ENCODE results near the gene KLHL7.

KLHL7 gene

DNA sequence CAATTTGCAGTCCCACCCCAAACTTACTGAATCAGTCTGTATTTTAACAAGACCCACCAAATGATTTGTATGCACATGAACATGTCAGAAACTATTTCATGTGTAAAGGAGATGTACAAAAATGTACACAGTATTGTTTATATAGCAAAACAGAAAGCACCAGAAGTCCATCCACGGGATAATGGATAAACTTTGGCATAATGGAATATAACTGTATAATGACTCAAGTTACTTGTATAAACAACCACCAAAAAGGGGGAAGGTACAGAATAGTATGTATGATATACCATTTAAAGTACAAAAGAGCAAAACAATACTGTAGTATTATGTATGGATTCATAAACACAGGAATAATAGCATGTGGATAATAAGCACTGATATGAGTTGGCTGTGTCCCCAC, 98.7 kb downstream of the KLHL7 start:
- no peak overlapping the region for H3K4me3 ChIP-seq (ENCODE audit: control insufficient read depth, low read depth, low read length)
- no peak for DNase-seq (ENCODE audit: low read depth)
- TF ChIP-seq, protein P1, sequence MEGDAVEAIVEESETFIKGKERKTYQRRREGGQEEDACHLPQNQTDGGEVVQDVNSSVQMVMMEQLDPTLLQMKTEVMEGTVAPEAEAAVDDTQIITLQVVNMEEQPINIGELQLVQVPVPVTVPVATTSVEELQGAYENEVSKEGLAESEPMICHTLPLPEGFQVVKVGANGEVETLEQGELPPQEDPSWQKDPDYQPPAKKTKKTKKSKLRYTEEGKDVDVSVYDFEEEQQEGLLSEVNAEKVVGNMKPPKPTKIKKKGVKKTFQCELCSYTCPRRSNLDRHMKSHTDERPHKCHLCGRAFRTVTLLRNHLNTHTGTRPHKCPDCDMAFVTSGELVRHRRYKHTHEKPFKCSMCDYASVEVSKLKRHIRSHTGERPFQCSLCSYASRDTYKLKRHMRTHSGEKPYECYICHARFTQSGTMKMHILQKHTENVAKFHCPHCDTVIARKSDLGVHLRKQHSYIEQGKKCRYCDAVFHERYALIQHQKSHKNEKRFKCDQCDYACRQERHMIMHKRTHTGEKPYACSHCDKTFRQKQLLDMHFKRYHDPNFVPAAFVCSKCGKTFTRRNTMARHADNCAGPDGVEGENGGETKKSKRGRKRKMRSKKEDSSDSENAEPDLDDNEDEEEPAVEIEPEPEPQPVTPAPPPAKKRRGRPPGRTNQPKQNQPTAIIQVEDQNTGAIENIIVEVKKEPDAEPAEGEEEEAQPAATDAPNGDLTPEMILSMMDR (IDR thresholded peaks at IDR 0.05; ENCODE audit: control insufficient read depth, insufficient read depth, low read depth, low read length, missing control alignments), result no peak

DNA sequence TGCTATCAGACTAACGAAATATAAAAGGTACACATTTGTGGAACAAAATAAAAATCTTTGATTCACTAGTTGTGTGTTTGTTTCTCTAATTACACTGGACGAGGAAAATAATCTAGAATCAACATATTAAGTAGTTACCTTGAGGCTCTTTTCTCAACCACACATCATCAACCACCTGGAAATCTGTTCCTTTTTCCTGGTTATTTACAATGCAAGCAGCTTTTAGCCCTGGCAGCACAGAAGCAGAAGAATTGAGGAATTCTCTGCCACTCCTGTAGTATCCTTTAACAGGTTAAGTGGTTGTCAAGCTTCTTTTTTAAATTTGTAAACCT, 100.0 kb downstream of the KLHL7 start:
- TF ChIP-seq, protein P1 (IDR thresholded peaks at IDR 0.05; ENCODE audit: control insufficient read depth, insufficient read depth, low read depth, low read length, missing control alignments), result no peak
- no peak overlapping the region for H3K4me3 ChIP-seq (ENCODE audit: control insufficient read depth, low read depth, low read length)
- no peak for DNase-seq (ENCODE audit: low read depth)

DNA sequence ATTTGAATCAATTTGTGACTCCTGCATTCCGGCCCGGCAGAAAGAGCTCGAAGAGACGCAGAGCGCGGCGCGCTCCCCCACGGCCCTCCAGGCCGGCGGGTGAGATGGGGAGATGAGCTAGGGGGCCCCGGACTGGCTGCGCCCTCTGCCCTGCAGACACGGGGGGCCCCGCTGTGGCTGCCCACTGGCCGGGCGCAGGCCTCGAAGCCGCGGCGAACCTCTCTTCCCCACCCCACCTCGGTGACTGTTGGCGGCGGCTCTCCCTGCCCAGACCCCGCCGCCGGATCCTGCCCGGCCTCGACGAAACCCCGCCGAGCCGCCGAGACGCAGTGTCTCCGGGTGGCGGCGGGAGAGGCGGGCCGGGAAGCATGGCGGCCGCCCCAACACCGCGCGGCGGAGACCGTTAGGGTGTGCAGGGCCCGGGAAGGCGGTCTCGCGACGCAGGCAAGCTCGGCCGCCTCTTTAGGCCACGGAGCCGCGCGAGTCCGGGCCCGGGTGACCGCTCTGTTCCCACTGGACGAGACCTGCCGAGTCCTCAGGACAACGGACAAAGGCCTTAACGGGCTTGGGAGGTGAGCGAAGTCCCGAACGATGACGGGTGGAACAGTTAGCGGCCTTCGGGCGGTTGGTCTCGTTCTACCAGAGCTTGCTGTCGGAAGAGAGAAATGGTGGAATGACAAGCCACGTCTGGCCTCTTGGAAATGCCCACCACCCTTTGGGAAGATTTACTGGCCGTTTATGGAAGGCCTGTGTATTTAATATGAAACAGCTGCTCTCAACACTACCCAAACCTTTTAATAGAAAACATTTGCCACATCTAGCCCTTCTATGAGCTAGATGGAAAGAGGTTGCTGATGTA, 100.6 kb downstream of the KLHL7 start:
- no peak overlapping the region for H3K4me3 ChIP-seq (ENCODE audit: control insufficient read depth, low read depth, low read length)
- TF ChIP-seq, protein P1 (IDR thresholded peaks at IDR 0.05; ENCODE audit: control insufficient read depth, insufficient read depth, low read depth, low read length, missing control alignments), result no peak
- no peak for DNase-seq (ENCODE audit: low read depth)

DNA sequence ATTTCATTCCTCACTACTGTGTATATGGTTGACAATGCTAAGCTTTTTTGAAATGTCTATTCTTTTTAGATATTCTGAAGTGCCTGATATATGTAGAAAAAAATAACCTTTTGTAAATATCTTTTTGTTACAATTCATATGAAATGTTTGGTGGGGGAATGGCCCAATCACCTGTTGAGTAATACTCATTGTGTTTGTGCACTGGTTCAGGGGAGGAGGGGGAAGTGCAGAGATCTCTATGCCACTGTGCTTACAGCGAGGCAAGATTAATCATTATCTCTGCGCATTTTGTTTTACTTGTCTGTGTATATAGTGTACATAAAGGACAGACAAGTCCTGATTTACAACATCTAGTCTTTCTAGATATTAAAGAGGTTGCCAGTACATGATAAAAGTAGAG, 101.4 kb downstream of the KLHL7 start:
- no peak for DNase-seq (ENCODE audit: low read depth)
- no peak overlapping the region for H3K4me3 ChIP-seq (ENCODE audit: control insufficient read depth, low read depth, low read length)
- TF ChIP-seq, protein P1 (IDR thresholded peaks at IDR 0.05; ENCODE audit: control insufficient read depth, insufficient read depth, low read depth, low read length, missing control alignments), result no peak

DNA sequence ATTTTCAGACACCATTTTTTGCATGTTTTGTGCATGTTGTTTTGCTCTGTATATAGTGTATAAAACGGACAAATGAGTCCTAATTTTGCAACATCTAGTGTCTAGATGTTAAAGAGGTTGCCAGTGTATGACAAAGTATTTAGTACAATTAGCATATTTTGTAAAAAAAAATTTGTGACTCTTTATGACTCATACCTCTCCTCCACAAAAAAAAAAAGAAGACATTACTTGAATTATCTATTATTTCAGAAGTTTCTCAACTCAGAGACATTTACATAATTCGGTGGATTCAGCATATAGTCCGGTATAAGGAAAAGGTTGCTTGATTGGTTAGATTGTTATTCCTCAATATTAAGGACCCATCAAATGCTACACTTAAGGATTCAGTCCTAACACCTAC, 102.3 kb downstream of the KLHL7 start:
- DNase-seq (ENCODE audit: low read depth), result no peak
- no peak overlapping the region for H3K4me3 ChIP-seq (ENCODE audit: control insufficient read depth, low read depth, low read length)
- TF ChIP-seq, protein P1 (IDR thresholded peaks at IDR 0.05; ENCODE audit: control insufficient read depth, insufficient read depth, low read depth, low read length, missing control alignments), result no peak

DNA sequence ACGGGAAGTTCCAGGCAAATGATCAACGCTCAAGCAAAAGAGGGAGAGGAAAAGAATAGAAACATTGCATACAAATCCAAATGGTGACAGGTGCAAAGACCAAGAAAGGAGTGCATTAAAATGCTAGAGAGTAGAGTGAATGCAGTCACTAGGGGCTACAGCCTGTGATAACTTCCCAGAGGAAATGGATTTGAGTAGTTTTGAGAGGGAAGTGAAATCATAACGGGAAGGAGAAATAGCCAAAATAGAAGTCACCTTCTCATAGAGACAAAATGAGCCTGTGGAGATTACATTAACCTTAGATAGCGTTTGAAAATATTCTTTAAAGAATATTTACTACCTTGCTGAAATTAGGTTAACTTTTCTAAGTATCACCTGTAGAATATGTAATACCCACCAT, 102.7 kb downstream of the KLHL7 start:
- no peak overlapping the region for H3K4me3 ChIP-seq (ENCODE audit: control insufficient read depth, low read depth, low read length)
- no peak for DNase-seq (ENCODE audit: low read depth)

More for the DNA sequence above, 102.7 kb downstream of the KLHL7 start:
- TF ChIP-seq, protein P1 (IDR thresholded peaks at IDR 0.05; ENCODE audit: control insufficient read depth, insufficient read depth, low read depth, low read length, missing control alignments), result no peak
